Caco-2 (cell line): ENCODE results near the gene MCU. TPM values are rescaled to one million over a fixed set of nuclear protein-coding genes. Genes with fewer than 3 reads are reported as not detected.

Source experiments
- BruUV-seq: library from RNA; stranded (reverse); fragments of 400-500 nt; replicated peaks from 2 replicates; lab custom pipeline; 2021; lab: Mats Ljungman, UMichigan
- CTCF ChIA-PET: fragments of 300-600 bp; sonication (Branson Sonifier 250); formaldehyde crosslinking; loops from one replicate; lab custom pipeline; 2022; ENCODE audit warnings: antibody characterized with exemption; lab: Charles Lee
- POLR2A ChIA-PET: fragments of 300-600 bp; sonication (Branson Sonifier 250); formaldehyde crosslinking; loops from one replicate; lab custom pipeline; 2022; ENCODE audit warnings: antibody characterized with exemption; lab: Charles Lee
- DNase-seq, 2 experiments: peaks; one replicate each; pipeline versions ENCODE4 v3.0.0 to v3.0.0-alpha.2; 2020 to 2022
- H3K27me3 ChIP-seq: replicated peaks from 2 replicates; pipeline ENCODE4 v1.6.0; 2011; ENCODE audit warnings: low read length; ENCODE audit not compliant: control insufficient read depth, insufficient read depth
- H3K36me3 ChIP-seq: 2 replicates; pipeline ENCODE4 v1.5.1; 2011; ENCODE audit warnings: low read length; ENCODE audit not compliant: control insufficient read depth, insufficient read depth
- H3K4me1 ChIP-seq: fragments of 250-450 bp; sonication (Bioruptor Pico); 2 replicates; pipeline ENCODE4 v1.5.1; 2020; ENCODE audit warnings: mild to moderate bottlenecking
- H3K4me3 ChIP-seq: 2 replicates; pipeline ENCODE4 v1.5.1; 2011; ENCODE audit warnings: low read depth, mild to moderate bottlenecking, control low read depth, low read length
- H3K9me3 ChIP-seq: fragments of 250-450 bp; sonication (Bioruptor Pico); 2 replicates; pipeline ENCODE4 v1.5.1; 2020; ENCODE audit warnings: mild to moderate bottlenecking, moderate library complexity
- H3K27ac Mint-ChIP-seq: one replicate; pipeline ENCODE4 v1.8.0; 2022; ENCODE audit warnings: mixed read lengths; ENCODE audit not compliant: unreplicated experiment
- H3K27me3 Mint-ChIP-seq: one replicate; pipeline ENCODE4 v1.8.0; 2022; ENCODE audit warnings: mixed read lengths; ENCODE audit not compliant: insufficient read depth, unreplicated experiment
- H3K36me3 Mint-ChIP-seq: one replicate; pipeline ENCODE4 v1.8.0; 2022; ENCODE audit warnings: mild to moderate bottlenecking, mixed read lengths; ENCODE audit not compliant: insufficient read depth, unreplicated experiment
- H3K4me1 Mint-ChIP-seq: one replicate; pipeline ENCODE4 v1.8.0; 2022; ENCODE audit warnings: low read depth, mixed read lengths; ENCODE audit not compliant: unreplicated experiment
- H3K4me3 Mint-ChIP-seq: one replicate; pipeline ENCODE4 v1.8.0; 2022; ENCODE audit warnings: mild to moderate bottlenecking, moderate library complexity, mixed read lengths; ENCODE audit not compliant: unreplicated experiment
- H3K9me3 Mint-ChIP-seq: one replicate; pipeline ENCODE4 v1.8.0; 2022; ENCODE audit warnings: mixed read lengths; ENCODE audit not compliant: unreplicated experiment
- CTCF ChIP-seq, 2 experiments: fragments of 200-600 bp in 1 of 2; IDR thresholded peaks; 1 replicate in 1 of 2; 2 replicates in 1 of 2; pipeline versions ENCODE4 v1.5.1 to v1.8.0; 2011 to 2022; ENCODE audit warnings: antibody characterized with exemption in 1 of 2, control low read depth in 1 of 2, inconsistent platforms in 1 of 2, low read depth in 1 of 2, low read length in 1 of 2, mild to moderate bottlenecking in 1 of 2, moderate library complexity in 1 of 2; ENCODE audit not compliant: insufficient read depth in 1 of 2, severe bottlenecking in 1 of 2, unreplicated experiment in 1 of 2
- intact Hi-C: fragments of 100-400 bp; cut with micrococcal nuclease; formaldehyde crosslinking; loops from one replicate; pipeline ENCODE4 v1.10.0; 2022; ENCODE audit not compliant: unreplicated experiment
- total RNA-seq: library from RNA; stranded (reverse); gene quantifications from 2 replicates; pipeline ENCODE4 v1.2.3, GENCODE V29; 2022

The MCU gene
- total RNA-seq, 1 experiment from 2014 or later, result 62.5 TPM

DNA sequence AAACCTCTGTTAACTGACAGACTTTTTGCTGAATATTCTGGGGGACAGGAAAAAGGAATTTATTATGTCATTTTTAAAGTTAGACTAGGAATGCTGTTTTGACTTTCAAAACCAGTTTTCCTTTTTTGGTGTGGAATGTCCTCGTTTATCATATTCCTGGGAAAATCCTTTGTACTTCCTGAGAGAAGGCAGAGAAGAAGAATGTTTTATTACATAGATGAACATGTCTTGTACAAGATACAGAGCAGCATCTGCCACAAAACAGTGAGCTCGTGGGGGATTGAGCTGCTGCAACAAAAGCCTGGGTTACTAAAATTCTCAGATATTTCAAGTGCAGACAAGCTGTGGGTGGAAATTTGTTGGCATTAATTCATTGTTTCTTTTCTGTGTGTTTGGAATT lies 20.2 kb downstream of the MCU start:
- Mint-ChIP-seq H3K27me3 (no peaks in the 10 kb centered on the region), H3K4me1 (peaks cover 12% of the 10 kb centered on the region), H3K27ac (no peak overlapping the region), H3K4me3 (no peak overlapping the region), H3K9me3 (no peaks in the 10 kb centered on the region), H3K36me3 (peaks cover 12% of the 10 kb centered on the region)
- no peak overlapping the region for H3K4me3 ChIP-seq
- H3K27me3 ChIP-seq, result no peaks in the 10 kb centered on the region
- no peaks in the 10 kb centered on the region for H3K9me3 ChIP-seq
- intact Hi-C loops, result no loop called here
- no peak for TF ChIP-seq CTCF (IDR thresholded peaks at IDR 0.05; ENCODE audit: insufficient read depth in 1 of 2, low read depth in 1 of 2, low read length in 1 of 2, severe bottlenecking in 1 of 2, unreplicated experiment in 1 of 2)
- peaks cover 16% of the 10 kb centered on the region for H3K4me1 ChIP-seq
- POLR2A ChIA-PET, result interaction anchor here (0.6 to 0.9 kb wide), 2 partner anchors 18 to 20 kb away, joined by 3 to 8 read pairs; partner anchors contain the start of gene MCU
- H3K36me3 ChIP-seq, result no peaks in the 10 kb centered on the region
- CTCF ChIA-PET, result no interaction called here
- no TSS peak for BruUV-seq
- no peak for DNase-seq

- Histone ChIP-seq H3K27me3 (no peaks in the 10 kb centered on the region), H3K9me3 (no peaks in the 10 kb centered on the region), H3K4me1 (peaks cover 10% of the 10 kb centered on the region), H3K36me3 (no peaks in the 10 kb centered on the region; the same call in 1 of the 2 replicates), H3K4me3 (no peak overlapping the region)
- Mint-ChIP-seq H3K27me3 (no peaks in the 10 kb centered on the region), H3K36me3 (peaks cover 7% of the 10 kb centered on the region), H3K9me3 (no peaks in the 10 kb centered on the region), H3K4me1 (peaks cover 19% of the 10 kb centered on the region), H3K4me3 (no peak overlapping the region), H3K27ac (peak overlapping the region; percentile 1)
- no peak for TF ChIP-seq CTCF (IDR thresholded peaks at IDR 0.05; ENCODE audit: insufficient read depth in 1 of 2, low read depth in 1 of 2, low read length in 1 of 2, severe bottlenecking in 1 of 2, unreplicated experiment in 1 of 2)
- ChIA-PET CTCF (interaction anchor here (0.6 kb wide), 1 partner anchor 137 kb away, joined by 3 read pairs; no protein-coding TSS in a partner anchor), POLR2A (interaction anchor here (0.5 kb wide), 1 partner anchor 376 kb away, joined by 4 read pairs; no protein-coding TSS in a partner anchor)
- no TSS peak for BruUV-seq
- peak in 1 of 2 experiments; percentile 30 for DNase-seq
- intact Hi-C loops, result no loop called here
These were observed 28.1 kb downstream of the MCU start for GRCh38 chr10:72719941-72720592.

DNA sequence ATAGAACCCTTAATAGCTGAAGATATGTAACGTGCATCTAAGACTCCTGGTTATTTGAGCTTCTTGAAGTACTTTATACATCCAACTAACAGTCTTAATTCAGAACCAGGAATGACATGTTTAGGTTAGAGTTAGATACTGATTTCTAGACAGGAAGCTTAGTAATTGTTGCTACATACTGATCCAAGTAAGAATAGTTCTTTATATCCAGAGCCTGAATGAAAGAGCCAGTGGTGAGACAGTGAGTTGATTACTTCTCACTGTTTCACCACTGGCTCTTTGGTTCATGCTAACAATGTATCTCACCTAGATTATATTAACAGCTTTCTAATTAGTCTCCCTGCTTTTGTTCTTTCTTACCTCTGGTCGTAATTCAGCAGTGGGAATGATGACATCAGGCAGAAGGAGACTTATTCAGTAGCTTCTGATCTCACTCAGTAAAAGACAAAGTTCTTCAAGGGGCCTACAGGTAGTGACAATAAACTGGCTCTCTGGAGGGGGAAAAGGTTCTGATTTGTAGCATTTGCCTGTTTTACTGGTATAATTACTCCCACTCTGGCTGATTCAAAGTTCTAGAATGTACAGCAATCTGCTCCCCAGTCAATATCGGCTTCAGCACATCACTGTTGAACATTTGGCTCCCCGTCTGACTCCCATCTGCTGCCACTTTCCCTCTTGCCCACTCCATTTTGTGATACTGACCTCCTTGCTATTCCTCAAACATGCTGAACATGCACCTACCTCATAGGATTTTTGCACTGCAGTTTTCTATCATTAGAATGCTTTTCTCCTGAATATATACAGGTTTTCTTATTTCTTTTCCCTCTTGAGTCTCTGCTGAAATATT lies 29.1 kb downstream of the MCU start:
- H3K27ac Mint-ChIP-seq, result peak overlapping the region; percentile 1
- no TSS peak for BruUV-seq
- no peaks in the 10 kb centered on the region for H3K27me3 ChIP-seq

More for the DNA sequence above, 29.1 kb downstream of the MCU start:
- Mint-ChIP-seq H3K4me1 (peaks cover 19% of the 10 kb centered on the region), H3K4me3 (no peak overlapping the region), H3K9me3 (no peaks in the 10 kb centered on the region), H3K36me3 (peaks cover under 1% of the 10 kb centered on the region), H3K27me3 (no peaks in the 10 kb centered on the region)
- H3K9me3 ChIP-seq, result no peaks in the 10 kb centered on the region
- no peak overlapping the region for H3K4me3 ChIP-seq
- H3K36me3 ChIP-seq, result no peaks in the 10 kb centered on the region; the same call in 1 of the 2 replicates
- CTCF ChIA-PET, result interaction anchor here (0.6 kb wide), 1 partner anchor 136 kb away, joined by 3 read pairs; no protein-coding TSS in a partner anchor
- no peak for TF ChIP-seq CTCF (IDR thresholded peaks at IDR 0.05; ENCODE audit: insufficient read depth in 1 of 2, low read depth in 1 of 2, low read length in 1 of 2, severe bottlenecking in 1 of 2, unreplicated experiment in 1 of 2)
- peaks cover 10% of the 10 kb centered on the region for H3K4me1 ChIP-seq
- intact Hi-C loops, result no loop called here
- POLR2A ChIA-PET, result no interaction called here
- no peak for DNase-seq
